NK-92 (cell line): Measurements from ENCODE around the gene KRTAP10-9.
"Not testable (repeated sequence)": the region's sequence is repeated elsewhere in the genome, so short reads cannot be mapped to it uniquely, and the experiment has no call there.

Experiments used
- DNase-seq: peaks from one replicate; lab custom pipeline; 2025; ENCODE audit not compliant: unreplicated experiment; lab: John Stamatoyannopoulos, UW

Gene KRTAP10-9

DNA sequence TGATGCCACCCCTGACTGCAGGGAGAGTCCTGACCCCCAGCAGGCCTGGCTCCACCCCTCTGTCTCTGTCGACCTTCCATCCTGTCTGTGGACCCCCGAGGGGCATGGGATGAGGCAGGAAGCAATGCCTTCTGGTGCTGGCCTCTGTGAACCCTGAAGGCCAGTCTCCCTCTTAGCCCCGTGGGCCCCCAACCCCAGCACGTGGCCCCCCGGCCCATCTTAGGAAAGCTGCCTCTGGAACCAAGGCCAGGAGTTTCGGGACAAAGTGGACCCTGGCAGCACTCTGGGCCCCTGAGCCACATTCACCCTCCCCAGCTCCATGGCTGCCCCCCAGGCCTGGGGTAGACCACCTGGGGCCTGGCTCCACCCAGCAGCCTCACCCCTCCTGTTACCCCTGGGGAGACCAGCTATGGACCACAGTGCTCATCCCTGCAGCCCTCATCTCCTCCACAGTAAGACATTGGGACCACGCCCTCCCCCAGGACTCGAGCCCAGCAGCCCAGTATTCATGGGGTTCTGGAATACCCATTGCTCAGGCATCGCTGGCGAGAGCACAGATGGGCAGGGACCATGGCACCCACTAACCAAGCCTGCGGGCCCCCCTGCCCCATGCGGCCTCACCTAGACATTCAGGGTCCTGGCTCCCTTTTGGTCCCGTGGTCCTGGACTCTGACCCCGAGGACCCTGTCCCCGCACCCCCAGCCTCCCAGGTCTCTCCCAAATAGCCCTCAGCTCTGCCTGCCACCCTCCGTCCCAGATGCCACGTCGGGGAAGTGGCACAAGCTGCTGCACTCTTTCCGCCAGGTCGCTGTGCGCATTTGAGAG is 11.8 kb downstream of the KRTAP10-9 start:
- not testable (repeated sequence) for DNase-seq

DNA sequence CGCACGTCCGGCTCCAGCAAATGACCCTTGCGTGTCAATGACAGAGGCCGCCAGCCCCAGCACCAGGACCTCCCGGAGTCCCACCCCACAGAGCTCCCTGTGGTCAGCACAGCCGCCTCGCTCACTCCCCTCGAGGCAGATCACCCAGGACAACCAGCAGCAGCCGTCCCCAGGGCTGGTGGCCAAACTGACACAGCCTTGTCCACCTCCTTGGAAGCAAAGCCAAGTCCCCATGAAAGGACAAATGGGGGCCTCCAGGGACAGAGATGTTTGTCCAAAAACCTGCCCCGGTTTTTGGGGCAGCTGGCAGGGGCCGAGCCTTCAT is 12.4 kb downstream of the KRTAP10-9 start:
- no peak for DNase-seq

DNA sequence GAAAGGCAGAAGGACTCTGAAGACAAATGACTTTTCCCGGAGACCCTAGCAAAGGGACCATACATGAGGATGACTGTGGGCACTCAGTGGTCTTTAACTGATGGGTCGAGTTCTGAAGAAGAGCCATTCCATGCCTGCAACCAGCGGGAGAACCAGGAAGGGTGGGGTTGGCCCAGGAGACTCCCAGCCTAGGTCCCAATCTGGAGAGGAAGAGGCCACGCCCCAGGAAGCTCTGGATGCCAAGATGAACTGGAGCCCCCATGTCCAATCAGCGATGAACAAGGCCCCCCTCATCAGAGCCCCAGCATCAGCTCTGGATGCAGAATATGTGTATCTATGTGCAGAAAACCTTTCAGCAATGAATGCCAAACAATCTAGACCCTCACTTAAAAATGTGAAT is 13.9 kb downstream of the KRTAP10-9 start:
- DNase-seq, result no peak

DNA sequence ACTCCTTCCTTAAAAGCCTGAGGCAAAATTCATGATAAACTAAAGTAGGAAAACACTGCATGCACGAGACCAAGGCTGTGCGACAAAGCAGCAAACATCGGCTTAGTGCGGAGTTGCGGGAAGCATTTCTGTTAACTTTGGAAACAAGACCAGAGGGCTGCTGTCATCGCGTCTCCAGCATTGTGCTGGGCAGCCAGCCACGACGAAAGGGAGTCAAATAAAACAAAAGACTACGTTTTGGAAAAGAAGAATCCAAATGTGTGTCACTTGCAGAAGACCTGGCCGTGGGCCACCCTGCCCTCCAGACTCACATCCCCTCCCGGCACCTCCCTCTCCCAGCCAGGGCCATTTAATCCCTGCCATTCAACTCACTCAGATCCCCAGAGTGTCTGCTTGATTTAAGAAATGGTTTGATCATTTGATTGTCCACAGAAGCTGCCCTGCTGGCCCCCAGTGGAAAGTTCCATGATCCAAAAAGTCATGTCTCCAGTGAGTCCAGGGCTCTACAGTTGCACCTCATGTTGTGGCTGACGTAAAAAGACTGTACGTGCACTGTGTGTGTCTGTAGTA is 16.9 kb downstream of the KRTAP10-9 start:
- DNase-seq, result no peak

DNA sequence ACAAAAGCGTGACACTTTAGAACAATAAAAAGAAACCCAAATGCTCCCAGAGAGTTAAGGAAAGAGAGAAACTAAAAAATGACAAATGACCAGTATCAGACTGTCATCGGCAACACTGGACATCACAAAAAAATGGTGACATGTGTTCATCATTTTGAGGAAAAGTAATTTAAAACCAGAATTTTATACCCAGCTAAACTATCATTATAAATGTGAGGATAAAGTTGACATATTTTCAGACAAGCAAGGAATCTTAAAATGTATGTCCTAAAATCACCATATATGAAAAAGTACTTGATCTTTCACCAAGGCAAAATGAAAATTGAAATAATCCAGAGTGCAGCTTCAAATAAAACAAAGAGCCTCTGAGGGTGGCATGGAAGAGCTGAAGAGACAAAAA is 18.0 kb downstream of the KRTAP10-9 start:
- DNase-seq, result no peak

DNA sequence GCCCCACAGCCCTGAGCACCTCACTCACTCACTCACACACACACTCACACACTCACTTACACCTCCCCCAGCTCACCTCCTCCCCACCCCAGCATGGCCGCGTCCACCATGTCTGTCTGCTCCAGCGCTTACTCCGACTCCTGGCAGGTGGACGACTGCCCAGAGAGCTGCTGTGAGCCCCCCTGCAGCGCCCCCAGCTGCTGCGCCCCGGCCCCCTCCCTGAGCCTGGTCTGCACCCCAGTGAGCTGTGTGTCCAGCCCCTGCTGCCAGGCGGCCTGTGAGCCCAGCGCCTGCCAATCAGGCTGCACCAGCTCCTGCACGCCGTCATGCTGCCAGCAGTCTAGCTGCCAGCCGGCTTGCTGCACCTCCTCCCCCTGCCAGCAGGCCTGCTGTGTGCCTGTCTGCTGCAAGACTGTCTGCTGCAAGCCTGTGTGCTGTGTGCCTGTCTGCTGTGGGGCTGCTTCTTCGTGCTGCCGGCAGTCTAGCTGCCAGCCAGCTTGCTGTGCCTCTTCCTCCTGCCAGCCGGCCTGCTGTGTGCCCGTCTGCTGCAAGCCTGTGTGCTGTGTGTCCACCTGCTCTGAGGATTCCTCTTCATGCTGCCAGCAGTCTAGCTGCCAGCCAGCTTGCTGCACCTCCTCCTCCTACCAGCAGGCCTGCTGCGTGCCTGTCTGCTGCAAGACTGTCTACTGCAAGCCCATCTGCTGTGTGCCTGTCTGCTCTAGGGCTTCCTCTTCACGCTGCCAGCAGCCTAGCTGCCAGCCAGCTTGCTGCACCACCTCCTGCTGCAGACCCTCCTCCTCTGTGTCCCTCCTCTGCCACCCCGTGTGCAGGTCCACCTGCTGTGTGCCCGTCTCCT is 19.7 kb downstream of the KRTAP10-9 start, which contains the start of gene KRTAP10-11:
TSS of gene KRTAP10-11 (plus strand) at position 49 of the 856 bp plus-strand sequence. CDS start at position 94, 45 bp downstream.
- DNase-seq, result not testable (repeated sequence)

DNA sequence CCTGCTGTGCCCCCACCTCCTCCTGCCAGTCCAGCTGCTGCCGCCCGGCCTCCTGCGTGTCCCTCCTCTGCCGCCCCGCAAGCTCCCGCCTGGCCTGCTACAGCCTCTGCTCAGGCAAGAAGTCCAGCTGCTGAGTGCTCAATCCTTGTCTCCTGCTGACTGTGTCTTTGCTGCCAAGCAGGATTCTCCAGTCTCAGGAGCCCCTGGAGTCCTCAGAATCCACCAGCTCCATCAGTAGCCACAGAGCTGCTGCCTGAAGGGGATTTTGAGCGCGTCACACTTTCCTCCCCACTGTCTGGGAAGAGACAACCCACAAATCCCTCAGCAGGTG is 20.3 kb downstream of the KRTAP10-9 start:
- DNase-seq, result no peak

DNA sequence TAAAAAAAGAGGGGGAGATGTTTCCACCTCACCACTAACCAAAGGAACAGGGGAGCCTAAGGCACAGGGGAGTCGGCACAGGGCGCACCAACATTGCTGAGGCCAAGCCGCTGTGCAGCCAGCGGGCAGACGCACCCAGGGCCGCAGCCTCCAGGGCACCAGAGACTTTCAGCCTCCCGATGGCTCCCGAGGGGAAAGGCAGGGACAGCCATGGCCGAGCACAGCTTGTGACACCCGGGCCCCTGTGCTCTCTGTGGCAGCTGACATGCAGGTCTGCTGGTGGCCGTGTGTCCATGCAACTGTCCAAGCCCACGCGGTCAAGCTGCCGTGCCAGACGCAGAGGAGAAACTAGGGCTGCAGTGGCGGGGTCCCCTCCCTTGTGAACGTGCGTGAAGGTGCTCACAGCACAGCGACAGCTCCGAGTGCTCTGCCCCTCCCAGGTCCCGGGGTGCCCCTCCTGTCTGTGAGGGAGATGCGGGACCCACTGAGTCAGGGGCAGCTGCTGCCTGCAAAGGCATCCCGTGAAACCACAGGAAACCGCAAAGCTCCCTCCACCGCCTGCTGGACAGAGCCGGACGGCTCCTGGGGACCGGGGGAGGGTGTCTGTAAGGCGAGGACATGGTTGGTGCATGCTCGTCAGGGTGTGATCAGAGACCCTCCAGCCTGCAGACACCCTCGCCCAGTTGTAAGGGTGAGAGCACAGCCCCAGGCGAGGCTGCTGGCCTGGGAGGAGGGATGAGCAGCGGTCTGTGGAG is 21.8 kb downstream of the KRTAP10-9 start:
- no peak for DNase-seq

DNA sequence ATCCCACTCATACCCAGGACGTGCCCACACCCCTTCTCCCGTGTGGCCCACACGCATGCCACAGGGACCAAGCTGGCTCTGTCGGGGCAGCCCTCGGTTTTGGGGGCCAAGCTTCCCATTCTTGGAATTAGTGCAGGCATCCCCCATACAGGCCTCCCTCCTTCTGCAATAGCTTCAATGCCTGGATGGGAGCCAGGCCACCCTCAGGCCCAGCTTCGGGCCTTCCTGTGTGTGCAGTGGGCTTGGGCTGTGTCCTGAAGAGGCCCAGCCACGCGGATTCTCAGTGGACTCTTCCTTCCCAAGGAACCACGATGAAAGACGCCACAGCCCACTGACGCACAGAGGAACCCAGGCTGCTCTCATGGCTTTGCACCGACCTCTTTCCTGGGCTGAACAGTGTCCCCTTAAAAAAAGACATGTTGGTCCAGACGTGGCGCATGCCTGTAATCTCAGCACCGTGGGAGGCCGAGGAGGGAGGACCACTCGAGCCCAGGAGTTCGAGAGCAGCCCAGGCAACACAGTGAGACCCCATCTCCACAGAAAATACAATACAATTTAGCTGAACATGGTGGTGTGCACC is 22.7 kb downstream of the KRTAP10-9 start:
- DNase-seq, result no peak

DNA sequence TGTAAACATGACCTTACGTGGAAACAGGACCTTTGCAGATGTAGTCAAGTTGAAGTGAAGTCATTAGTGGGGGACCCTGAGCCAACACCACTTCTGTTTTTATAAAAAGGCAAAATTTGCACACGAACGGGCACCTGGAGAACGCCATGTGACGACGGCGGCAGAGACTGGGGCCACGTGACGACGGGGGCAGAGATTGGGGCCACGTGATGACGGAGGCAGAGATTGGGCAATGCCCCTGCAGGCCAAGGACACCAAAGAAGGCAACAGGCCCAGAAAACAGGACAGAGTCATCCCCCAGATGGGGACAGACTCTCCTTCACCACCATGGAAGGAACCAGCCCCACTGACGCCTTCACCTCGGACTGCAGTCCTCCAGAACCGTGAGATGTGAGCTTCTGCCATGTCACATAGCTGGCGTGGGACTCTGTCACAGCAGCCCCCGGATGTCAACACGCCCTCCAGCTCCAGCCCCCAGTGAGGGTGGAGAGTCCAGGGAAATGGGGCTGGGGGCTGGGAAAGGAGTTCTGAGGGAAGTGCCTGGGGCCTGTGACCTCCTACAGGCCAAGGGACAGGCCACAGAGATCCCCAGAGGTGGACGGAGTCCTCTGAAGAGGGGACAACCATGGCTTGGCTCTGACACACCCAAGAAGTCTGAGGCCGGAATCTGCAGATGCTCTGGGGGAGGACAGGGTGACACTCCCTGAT is 23.5 kb downstream of the KRTAP10-9 start:
- DNase-seq, result no peak

DNA sequence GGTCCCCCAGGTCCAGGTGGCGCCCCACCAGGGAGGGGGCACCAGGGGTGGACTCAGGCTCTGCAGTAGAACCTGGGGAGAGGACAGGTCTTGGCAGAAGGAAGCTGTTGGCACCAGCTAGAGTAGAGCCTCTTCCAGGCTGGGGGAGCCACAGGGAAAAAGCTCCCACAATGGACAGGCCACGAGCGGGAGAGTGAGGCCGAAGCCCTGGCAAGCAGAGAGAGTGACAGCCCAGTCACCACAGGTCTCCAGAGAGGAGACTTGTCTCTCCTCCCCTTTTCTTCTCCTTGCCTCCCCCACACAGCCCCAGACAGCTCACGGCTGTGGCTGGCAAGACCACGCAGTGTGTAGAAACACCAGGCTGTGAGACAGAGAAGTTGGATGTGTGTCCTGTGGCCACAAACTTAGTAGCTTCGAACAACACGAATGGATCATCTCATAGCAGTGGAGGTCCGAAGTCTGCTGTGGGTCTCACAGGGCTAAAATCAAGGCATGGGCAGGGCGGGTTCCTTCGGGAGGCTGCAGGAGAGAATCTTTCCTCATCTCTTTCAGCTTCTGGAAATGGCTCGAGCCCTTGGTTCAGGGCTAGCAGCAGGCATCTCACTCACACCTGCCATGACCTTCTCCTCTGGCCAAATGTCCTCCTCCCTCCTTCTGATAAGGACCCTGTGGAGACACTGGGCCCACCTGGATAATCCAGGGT is 24.2 kb downstream of the KRTAP10-9 start:
- DNase-seq, result no peak

DNA sequence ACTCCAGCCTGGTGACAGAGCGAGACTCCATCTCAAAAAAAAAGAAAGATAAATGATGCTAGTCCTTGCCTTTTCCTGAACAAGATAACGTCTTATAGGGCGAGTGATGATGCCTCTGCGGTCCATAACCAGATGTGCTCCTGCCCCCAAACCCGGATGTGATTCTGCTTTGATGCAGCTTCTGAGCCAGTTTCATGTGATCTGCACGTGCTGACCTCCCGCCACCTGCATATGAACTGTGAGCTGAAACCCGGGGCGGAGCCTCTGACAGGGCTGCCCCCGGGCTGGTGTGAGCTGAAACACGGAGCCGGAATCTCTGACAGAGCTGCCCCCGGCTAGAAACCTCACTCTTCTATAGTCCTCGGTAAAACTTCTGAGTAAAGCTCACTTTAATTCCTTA is 26.2 kb downstream of the KRTAP10-9 start:
- no peak for DNase-seq

DNA sequence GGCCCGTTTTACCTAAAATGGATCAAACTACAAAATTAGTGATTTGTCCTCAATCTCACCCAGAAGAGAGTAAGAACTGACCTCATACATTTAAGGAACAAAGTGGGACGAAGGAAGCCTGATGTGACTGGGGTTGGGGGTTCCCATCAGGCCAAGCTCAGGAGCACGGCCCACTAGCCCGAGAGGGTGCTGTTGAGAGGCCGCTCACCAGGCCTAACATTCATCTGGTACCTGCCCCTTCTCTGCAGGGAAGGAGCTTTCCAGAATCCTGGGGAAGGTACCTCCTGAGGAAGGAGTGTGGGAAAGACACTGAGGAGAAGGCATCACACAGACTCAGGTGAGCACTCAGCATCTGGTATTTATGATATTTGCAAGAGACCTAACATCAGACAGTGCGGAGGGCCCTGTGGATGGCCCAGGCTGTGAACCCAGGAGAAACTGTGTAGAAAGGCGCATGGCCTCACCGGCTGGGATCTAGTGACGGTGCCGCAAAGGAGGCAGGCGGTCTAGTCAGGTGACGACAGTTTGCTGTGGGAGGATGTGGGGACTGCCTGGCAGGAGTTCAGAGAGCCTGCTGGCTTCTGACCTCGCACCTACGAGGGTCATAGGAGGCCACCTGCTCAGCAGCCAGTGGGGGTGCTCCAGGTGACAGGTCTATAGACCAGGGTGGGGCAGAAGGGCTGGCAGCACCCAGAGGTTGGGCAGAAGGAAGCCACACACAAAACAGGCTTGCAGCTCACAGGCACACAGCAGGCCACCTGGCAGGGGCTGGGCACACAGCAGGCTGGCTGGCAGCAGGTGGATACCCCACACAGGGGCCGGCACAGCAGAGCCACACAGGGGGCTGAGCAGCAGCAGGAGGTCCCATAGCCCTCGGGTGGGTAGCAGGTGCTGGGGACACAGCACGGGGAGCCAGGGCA is 27.0 kb downstream of the KRTAP10-9 start:
- DNase-seq, result no peak

DNA sequence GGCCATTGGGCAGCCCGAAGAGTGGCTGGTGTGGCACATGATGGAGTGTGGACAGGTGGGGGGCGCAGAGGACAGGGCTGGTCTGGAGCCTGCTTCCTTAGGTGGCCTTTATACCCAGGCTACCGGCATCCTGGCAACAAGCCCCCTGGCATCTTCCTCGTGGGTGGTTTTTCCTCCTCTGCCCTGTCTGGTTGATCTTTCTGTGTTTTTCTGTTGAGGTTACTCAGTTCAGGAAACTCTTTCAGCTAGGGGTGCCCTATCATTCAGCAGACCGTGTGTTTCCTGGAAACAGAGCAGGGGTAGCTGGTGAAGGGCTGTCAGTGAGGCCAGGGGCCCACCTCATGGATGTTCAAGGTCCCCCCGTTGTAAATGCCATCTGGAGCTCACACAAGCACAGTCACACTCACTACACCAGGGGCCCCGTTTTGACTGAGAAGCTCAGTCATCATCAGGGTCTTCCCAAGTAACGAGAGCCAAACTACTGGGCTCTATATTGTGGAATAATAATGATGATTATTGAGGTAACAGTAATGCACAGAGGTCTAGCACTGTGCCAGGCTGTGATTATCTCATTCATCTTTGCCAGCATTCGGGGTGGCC is 27.8 kb downstream of the KRTAP10-9 start, which contains the start of gene KRTAP12-4:
TSS of gene KRTAP12-4 (minus strand) at position 84 of the 600 bp plus-strand sequence. CDS start at position 39, 45 bp downstream.
- no peak for DNase-seq

DNA sequence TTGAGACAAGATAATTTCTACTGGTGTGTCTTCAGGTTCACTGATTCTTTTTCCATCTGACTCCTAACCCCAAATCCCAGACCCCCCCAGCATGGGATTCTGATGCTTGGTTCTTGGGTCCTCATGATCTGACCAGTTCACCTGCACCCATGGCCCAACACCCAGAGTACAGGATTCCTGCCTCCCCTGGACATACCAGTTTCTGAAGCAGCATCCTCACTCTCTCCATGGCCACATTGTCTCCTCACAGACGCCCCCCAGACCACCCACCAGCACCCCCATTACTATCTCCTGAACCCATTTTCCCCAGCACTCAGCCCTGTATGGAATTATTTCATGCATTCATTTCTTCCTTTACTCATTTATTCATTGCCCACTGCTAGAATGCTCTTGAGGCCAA is 30.0 kb downstream of the KRTAP10-9 start:
- DNase-seq, result no peak

DNA sequence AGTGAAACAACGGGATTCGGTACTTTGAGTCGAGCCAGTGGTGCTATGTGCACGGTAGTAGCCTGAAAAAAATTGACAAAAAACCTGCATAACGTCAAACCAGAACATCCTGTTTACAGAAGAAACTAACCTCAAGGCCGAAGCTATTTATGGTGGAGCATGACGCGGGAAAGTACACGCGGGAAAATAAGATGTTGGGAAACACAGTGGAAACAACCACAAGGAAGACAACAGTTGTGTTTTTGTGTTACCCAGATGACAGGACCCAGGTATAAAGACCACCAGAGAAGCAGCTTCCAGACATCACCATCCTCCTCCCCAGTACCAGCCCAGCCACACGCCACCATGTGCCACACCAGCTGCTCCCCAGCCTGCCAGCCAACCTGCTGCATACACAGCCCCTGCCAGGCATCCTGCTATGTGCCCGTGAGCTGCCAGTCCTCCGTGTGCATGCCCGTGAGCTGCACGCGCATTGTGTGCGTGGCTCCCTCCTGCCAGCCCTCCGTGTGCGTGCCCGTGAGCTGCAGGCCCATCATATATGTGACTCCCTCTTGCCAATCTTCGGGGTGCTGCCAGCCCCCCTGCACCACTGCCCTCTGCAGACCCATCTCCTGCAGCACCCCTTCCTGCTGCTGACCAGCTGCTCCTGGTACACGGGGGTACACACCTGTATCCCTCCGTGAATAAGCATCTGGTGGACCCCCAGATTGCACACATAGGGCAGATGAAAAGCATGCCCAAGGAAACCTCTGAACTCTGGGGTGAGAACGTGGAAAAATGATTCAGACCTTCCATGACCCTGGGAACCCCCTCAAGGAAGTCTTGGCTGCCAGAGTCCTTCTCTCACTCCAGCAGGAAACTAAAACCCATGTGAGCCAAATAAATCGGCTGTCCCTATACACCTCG is 31.0 kb downstream of the KRTAP10-9 start, which contains the start of gene KRTAP12-3:
TSS of gene KRTAP12-3 (plus strand) at position 298 of the 906 bp plus-strand sequence. CDS start at position 346, 48 bp downstream.
- DNase-seq, result no peak

DNA sequence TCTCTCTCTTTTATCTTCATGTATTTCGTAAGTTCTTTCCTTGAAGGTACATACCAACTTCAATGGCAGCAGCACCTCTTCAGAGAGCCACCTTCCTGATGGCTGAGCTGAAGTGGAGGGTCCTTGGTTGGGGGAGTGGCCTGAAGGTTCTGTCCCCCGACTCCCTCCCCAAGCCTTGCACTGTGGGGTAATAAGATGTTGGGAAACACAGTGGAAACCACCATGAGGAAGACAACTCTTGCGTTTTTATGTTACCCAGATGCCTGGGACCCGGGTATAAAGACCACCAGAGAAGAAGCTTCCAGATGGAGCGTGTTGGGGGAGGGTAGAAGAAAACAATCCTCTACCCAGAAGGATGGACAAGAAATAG is 31.6 kb downstream of the KRTAP10-9 start:
- DNase-seq, result no peak
